Calu3 (cell line): Measurements from ENCODE around the gene SKI. TPM values are rescaled to one million over a fixed set of nuclear protein-coding genes. Genes with fewer than 3 reads are reported as not detected.
"Not testable (repeated sequence)": the region's sequence is repeated elsewhere in the genome, so short reads cannot be mapped to it uniquely, and the experiment has no call there.

ENCODE experiments used
- BruUV-seq: library from RNA; stranded (reverse); fragments of 400-500 nt; replicated peaks from 2 replicates; lab custom pipeline; 2021; lab: Mats Ljungman, UMichigan
- CTCF ChIA-PET: fragments of 300-600 bp; sonication (Branson Sonifier 250); formaldehyde crosslinking; loops from one replicate; lab custom pipeline; 2022; ENCODE audit warnings: antibody characterized with exemption; lab: Charles Lee
- DNase-seq: peaks from one replicate; pipeline ENCODE4 v3.0.0; 2022
- H3K27ac Mint-ChIP-seq: one replicate; pipeline ENCODE4 v1.8.0; 2022; ENCODE audit warnings: mixed read lengths; ENCODE audit not compliant: unreplicated experiment
- H3K27me3 Mint-ChIP-seq: one replicate; pipeline ENCODE4 v1.8.0; 2022; ENCODE audit warnings: mixed read lengths; ENCODE audit not compliant: unreplicated experiment
- H3K36me3 Mint-ChIP-seq: one replicate; pipeline ENCODE4 v1.8.0; 2022; ENCODE audit warnings: mild to moderate bottlenecking, moderate library complexity, mixed read lengths; ENCODE audit not compliant: insufficient read depth, unreplicated experiment
- H3K4me1 Mint-ChIP-seq: one replicate; pipeline ENCODE4 v1.8.0; 2022; ENCODE audit warnings: mild to moderate bottlenecking, low read depth, mixed read lengths; ENCODE audit not compliant: unreplicated experiment
- H3K4me3 Mint-ChIP-seq: one replicate; pipeline ENCODE4 v1.8.0; 2022; ENCODE audit warnings: mild to moderate bottlenecking, low read depth, moderate library complexity, mixed read lengths; ENCODE audit not compliant: unreplicated experiment
- H3K9me3 Mint-ChIP-seq: one replicate; pipeline ENCODE4 v1.8.0; 2022; ENCODE audit warnings: low read depth, mixed read lengths; ENCODE audit not compliant: unreplicated experiment
- intact Hi-C: fragments of 100-400 bp; cut with micrococcal nuclease; formaldehyde crosslinking; loops from one replicate; pipeline ENCODE4 v1.10.0; 2022; ENCODE audit not compliant: unreplicated experiment
- total RNA-seq: library from RNA; stranded (reverse); gene quantifications from 2 replicates; pipeline ENCODE4 v1.2.3, GENCODE V29; 2022
- TF ChIP-seq, protein P1 (sequence below): fragments of 200-600 bp; IDR thresholded peaks from one replicate; pipeline ENCODE4 v1.8.0; 2022; ENCODE audit warnings: antibody characterized with exemption; ENCODE audit not compliant: unreplicated experiment

Gene SKI
- total RNA-seq, 1 experiment from 2014 or later, result 33.8 TPM

DNA sequence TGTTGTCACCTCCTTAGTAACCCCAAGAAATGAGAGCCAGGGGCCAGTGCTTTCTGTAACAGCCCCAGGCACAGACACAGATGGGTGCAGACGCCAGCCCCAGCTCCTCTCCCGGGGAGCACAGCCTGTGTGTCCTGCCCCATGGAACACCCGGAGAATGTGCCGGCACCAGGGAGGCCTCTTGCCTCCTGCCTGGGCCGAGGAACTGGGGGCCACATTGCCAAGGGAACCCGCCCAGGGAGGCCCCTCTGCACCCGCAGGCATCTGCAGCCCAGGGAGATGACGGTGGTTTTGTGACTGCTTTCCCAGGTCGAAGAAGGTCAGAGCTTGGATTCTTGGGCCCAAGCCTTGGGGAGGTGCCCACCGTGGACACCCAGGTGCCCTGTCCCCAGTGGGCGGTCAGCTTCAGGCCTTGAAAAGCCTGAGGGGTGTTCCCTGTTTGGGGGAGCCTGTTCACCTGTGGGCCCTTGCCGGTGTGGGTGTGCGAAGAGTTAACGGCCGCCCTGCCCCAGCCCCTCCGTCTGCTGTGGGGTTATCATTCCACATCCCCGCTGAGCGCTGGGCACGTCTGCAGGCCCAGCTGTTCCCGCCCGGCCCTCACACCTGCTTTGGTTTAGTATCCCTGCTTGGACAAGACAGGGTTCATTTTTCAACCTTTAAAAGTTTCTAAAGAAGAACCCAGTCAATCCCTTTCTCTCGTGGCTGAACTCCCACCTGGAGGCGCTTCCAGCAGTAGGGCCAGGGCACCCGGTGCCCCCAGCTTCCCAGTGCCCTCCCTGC, 100.7 kb downstream of the SKI start:
- no peaks in the 10 kb centered on the region for H3K4me1 Mint-ChIP-seq
- TF ChIP-seq, protein P1, sequence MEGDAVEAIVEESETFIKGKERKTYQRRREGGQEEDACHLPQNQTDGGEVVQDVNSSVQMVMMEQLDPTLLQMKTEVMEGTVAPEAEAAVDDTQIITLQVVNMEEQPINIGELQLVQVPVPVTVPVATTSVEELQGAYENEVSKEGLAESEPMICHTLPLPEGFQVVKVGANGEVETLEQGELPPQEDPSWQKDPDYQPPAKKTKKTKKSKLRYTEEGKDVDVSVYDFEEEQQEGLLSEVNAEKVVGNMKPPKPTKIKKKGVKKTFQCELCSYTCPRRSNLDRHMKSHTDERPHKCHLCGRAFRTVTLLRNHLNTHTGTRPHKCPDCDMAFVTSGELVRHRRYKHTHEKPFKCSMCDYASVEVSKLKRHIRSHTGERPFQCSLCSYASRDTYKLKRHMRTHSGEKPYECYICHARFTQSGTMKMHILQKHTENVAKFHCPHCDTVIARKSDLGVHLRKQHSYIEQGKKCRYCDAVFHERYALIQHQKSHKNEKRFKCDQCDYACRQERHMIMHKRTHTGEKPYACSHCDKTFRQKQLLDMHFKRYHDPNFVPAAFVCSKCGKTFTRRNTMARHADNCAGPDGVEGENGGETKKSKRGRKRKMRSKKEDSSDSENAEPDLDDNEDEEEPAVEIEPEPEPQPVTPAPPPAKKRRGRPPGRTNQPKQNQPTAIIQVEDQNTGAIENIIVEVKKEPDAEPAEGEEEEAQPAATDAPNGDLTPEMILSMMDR, result no peak
- CTCF ChIA-PET, result no interaction called here
- peaks cover 37% of the 10 kb centered on the region for H3K27me3 Mint-ChIP-seq
- H3K36me3 Mint-ChIP-seq, result peaks cover 3% of the 10 kb centered on the region
- intact Hi-C loops, result no loop called here
- no peak overlapping the region for H3K4me3 Mint-ChIP-seq
- H3K27ac Mint-ChIP-seq, result no peak overlapping the region
- no TSS peak for BruUV-seq
- H3K9me3 Mint-ChIP-seq, result no peaks in the 10 kb centered on the region
- no peak for DNase-seq

DNA sequence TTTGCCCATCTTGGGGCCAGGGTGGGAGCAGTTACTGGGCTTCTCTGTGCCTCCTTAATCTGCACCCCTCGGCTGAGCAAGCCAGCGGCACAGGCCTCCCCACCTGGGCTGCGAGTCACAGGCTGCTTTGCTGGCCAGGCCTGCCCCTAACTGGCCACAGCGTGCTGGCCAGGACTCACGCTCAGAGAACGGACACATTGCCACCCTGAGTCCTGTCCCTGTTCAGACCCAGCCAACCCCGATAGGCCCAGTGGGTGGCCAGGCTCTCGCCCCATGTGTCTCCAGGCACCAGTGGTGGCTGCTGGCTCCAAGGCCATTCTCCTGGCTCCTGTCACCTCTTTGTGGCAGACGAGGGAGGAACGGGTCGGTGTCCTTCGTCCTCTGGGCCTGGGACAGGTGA, 101.9 kb downstream of the SKI start:
- CTCF ChIA-PET, result no interaction called here
- no peak overlapping the region for H3K27ac Mint-ChIP-seq
- TF ChIP-seq, protein P1, result no peak

DNA sequence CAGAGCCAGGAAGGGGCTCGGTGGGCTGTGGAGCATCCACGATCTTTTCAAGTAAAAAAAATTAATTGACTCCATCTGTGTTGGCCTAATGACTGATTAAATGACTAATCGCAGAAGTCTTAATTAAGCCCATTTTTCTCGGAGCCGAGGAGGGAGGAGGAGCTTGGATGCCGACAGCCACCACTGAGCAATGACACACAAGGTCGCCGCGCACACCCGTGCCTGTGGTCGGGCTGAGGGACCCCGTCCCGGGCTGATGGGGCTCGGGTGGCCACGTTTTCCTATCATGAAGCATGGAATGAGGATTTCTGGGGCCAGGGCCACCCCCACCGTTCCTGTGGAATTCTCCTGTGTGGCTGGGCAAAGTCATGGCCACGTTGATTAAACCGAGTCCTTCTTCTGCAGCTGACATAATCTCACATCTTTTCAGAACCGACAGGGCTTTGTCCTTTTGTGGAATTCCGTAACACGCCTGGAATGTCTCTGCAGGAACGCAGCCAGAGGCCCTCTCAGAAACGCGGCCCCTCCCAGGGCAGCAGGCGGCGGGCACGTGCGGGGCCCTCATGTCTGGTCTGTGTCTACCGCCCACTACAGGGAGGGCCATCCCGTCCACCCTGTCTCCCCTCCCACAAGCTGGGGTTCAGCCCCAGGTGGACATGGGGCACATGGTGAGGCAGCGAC, 102.5 kb downstream of the SKI start:
- H3K27ac Mint-ChIP-seq, result no peak overlapping the region
- no peak for DNase-seq
- H3K27me3 Mint-ChIP-seq, result peaks cover 19% of the 10 kb centered on the region
- TF ChIP-seq, protein P1, result no peak
- H3K4me3 Mint-ChIP-seq, result no peak overlapping the region
- no peaks in the 10 kb centered on the region for H3K9me3 Mint-ChIP-seq
- H3K4me1 Mint-ChIP-seq, result no peaks in the 10 kb centered on the region
- BruUV-seq, result no TSS peak
- CTCF ChIA-PET, result no interaction called here
- peaks cover 6% of the 10 kb centered on the region for H3K36me3 Mint-ChIP-seq
- intact Hi-C loops, result no loop called here

More for the DNA sequence above, 101.9 kb downstream of the SKI start:
- H3K36me3 Mint-ChIP-seq, result peaks cover 6% of the 10 kb centered on the region
- BruUV-seq, result no TSS peak
- H3K4me1 Mint-ChIP-seq, result no peaks in the 10 kb centered on the region
- no peaks in the 10 kb centered on the region for H3K9me3 Mint-ChIP-seq
- DNase-seq, result no peak
- peaks cover 25% of the 10 kb centered on the region for H3K27me3 Mint-ChIP-seq
- no peak overlapping the region for H3K4me3 Mint-ChIP-seq
- intact Hi-C loops, result no loop called here

DNA sequence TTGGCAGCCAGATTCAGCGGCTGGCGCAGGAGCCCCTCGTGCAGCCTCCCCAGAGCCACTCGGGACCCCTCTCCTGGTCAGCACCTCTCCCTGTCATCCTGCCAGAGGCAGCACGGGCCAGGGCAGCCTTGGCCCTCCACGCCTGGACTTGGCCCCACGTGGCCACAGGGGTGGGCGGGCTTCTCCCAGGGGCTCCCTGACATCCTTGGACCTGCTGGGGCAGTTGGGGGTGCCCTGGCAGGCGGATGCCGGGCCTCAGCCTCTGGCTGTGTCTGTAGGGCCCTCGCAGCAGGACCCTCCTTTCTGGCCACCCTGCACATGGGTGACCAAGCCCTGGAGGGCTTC, 103.1 kb downstream of the SKI start:
- H3K4me1 Mint-ChIP-seq, result no peaks in the 10 kb centered on the region
- BruUV-seq, result no TSS peak
- H3K36me3 Mint-ChIP-seq, result peaks cover 6% of the 10 kb centered on the region
- H3K4me3 Mint-ChIP-seq, result no peak overlapping the region
- no peaks in the 10 kb centered on the region for H3K9me3 Mint-ChIP-seq
- H3K27me3 Mint-ChIP-seq, result peaks cover 18% of the 10 kb centered on the region
- DNase-seq, result no peak
- no peak overlapping the region for H3K27ac Mint-ChIP-seq
- intact Hi-C loops, result no loop called here
- CTCF ChIA-PET, result no interaction called here
- TF ChIP-seq, protein P1, result no peak

DNA sequence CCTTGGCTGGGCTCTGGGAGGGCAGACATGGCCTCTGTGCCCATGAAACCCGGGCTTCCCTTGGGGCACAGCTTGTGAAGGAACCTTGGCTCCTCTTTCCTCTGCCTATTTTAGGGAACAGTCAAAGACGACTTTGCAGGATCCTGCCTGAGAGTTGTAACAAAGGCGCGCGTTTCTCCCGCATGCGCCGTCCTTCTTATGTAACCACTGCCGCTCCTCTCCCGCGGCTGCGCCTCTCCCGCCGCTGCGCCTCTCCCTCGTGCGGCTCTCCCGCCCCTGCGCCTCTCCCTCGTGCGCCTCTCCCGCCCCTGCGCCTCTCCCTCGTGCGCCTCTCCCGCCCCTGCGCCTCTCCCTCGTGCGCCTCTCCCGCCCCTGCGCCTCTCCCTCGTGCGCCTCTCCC, 103.5 kb downstream of the SKI start:
- CTCF ChIA-PET, result not testable (repeated sequence)

More for the DNA sequence above, 103.5 kb downstream of the SKI start:
- H3K36me3 Mint-ChIP-seq, H3K9me3 Mint-ChIP-seq, H3K4me1 Mint-ChIP-seq, H3K4me3 Mint-ChIP-seq, BruUV-seq, DNase-seq, H3K27ac Mint-ChIP-seq, intact Hi-C loops: not testable (repeated sequence)
- H3K27me3 Mint-ChIP-seq, result peaks cover 14% of the 10 kb centered on the region
